Stimulated activated naive CD4-positive, alpha-beta T cell treated with Interleukin-2 at 50 U/mL for 16 hours (primary cell): ENCODE measurements around the gene TEX29.

Experiments used
- DNase-seq: peaks from one replicate; lab custom pipeline; 2025; lab: John Stamatoyannopoulos, UW

Gene TEX29

DNA sequence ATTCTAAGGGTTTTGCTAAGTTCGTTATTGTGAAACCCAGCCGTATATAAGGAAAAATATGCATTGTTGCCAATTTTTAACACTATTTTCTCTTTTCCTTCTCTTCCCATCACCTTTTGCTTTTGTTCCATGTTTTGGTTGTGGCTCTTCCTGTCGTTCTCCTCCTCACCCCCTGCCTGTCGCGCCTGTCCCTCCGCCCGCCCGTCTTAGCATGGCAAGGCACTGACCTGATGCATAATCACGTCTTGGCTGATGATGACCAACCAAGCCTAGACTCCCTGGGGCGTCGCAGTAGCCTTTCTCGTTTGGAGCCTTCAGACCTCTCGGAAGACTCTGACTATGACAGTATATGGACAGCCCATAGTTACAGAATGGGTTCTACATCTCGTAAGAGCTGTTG lies 28.5 kb upstream of the TEX29 start:
- DNase-seq, result no peak

DNA sequence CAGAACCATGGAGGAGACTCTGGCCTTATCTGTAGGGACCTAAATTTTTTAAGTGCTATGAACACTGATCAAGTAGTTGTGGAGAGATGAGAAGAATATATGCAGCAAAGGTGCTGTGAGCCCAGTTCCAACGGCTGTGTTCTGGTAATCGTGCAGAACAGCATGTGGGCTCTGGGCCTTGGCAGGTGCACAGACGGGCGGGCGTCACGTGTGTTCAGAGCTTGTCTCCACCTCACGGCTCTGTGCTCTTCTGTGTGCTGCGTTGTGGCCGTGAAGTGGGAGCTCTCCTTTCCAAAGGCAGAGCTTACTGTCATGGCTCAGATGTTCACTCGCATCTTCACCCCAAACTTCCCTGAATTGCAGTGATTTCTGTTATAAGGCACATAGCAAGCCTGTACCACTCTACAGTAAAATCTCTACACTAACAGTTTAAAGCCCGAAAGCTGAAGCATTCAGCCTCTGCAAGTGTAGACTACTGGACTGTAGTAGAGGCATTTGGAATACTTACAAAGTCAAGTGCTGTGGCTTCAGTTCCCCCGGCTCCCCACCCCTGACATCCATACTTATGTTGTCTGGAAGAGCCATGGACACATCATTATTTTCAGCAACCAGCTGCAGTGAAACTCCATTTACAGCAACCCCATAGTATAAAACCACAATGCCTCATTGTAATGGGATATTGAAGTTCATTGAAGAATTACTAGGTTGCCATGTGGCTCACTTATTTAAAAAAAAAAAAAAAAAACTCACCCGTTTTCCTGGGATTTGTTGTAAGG lies 27.5 kb upstream of the TEX29 start:
- no peak for DNase-seq

DNA sequence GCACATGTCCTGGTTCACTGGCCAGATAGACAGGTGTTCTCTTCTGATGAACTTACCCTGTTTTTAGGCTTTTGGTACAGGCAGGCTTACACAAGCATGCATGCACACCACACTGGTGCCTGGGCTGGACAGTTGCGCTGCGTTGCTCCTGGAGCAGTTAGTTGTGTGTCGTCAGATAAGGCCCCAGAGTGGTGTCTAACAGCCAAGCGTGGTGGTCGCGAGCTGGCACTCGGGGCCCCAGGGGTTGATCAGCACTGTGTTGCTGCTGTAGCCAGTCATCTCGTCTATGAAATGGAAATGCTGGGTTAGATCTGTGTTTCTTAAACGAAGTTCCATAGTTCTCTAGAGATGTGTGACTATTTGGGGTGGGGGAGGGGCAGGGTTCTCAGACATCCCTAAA lies 24.6 kb upstream of the TEX29 start:
- DNase-seq, result no peak

GRCh38 chr13:111296417-111296816 lies 24.0 kb upstream of the TEX29 start:
- DNase-seq, result no peak

- no peak for DNase-seq
Observed at GRCh38 chr13:111298214-111298975, 22.0 kb upstream of the TEX29 start.

- no peak for DNase-seq
Observed at GRCh38 chr13:111302045-111302726, 18.3 kb upstream of the TEX29 start.

GRCh38 chr13:111303559-111303958 lies 16.9 kb upstream of the TEX29 start:
- no peak for DNase-seq

DNA sequence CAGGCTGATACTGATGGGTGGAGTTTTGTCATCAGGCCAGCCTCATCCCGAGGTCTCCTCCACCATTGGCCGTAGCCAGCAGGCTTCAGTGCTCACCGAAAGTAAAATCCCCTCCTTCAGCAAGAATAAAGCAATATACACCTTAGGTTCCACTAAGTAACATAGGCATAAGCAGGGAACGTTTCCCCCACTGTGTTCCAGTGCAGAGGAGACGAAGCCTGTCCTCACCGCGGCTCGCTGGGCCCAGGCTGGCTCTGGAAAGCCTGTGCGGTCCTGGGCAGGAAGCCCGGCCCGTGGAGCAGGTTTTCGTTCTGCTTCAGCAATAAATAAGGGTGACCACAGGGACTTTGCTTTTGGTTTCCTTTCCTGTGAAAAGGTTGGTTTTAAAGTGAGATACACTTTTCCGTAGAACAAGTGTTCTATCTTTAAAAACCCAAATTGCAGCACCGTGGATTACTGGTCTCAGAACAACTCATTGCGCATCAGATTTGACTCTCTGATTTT lies 16.3 kb upstream of the TEX29 start:
- DNase-seq, result no peak

- no peak for DNase-seq
Observed at GRCh38 chr13:111304603-111305289, 15.7 kb upstream of the TEX29 start.

DNA sequence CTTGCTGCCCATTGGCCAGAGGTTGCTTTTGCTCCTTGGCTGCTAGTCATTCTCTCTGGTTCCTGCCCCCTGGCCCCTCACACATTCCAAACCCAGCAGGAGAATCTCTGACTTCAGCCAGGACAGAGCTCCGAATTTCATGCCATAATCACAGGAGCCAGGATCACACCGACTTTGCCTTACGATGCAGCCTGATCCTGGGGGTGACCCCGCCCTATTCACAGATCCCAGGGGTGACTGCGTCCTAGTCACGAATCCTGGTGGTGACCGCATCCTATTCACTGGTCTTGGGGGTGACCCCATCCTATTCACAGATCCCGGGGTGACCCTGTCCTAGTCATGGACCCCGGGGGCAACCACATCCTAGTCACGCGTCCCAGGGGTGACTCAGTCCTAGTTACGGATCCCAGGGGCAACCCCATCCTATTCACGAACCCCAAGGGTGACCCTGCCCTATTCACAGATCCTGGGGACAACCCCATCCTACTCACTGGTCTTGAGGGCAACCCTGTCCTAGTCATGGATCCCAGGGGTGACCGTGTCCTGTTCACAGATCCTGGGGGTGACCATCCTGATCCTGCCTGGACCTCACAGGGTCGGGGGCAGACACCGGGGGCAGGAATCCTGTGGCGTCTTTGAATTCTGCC lies 7.4 kb upstream of the TEX29 start:
- DNase-seq, result no peak

DNA sequence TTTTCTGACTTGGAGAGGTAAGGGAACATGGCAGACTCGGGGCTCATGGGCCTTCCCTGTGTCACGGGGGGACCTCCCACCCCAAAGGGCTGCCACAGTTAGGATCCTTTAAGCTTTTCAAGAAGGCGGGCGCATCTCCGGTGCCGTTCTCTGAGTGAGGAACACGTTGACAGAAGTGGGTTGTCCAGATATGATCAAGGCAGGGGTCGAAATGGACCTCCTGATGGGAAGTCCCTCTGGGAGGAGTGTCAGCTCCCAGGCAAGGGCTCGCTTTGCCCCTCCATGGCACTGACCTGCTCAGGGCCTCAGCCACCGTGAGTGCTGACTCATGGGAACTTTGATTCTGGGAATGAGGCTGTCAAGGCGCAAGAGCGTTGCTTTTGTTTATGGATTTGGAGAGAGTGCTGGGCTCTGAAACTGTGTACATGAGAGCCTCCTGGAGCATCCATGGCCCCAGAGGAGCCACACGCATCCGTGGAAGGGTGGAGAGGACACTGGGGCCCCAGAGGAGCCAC lies 6.5 kb upstream of the TEX29 start:
- no peak for DNase-seq

- no peak for DNase-seq
Observed at GRCh38 chr13:111314852-111315251, 5.6 kb upstream of the TEX29 start.

DNA sequence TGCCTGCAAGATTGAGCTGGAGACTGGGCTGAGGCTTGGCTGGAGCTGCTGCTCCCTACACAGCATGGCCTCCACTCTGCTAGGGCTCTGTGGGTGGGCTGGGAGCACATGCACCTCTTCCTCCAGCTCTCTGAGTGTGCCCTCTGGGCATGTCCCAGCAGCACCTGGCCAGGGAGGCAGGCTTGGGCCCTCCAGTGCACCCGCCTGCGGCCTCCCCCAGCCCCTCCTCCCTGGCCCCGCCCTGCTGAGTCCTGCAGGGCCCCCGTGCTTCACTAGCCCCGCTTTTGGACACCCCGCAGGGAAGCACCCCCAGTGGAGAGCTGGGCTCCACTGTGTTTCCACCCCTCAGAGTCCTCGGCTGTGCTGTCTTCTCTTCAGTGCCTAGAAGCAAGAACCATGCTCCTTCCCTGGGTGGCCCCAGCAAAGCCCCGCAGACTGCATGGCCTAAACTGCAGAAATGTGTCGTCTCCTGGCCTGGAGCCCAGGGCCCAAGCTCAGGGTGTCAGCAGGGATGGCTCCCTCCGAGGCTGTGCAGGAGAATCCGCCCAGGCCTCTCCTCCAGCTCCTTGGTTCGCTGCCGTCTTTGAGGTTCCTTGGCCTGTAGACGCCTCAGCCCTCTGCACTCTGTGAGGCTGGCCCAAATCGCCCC lies 5.0 kb upstream of the TEX29 start:
- DNase-seq, result no peak

- DNase-seq, result no peak
Observed at GRCh38 chr13:111316161-111316730, 4.2 kb upstream of the TEX29 start.

GRCh38 chr13:111317042-111317550 lies 3.3 kb upstream of the TEX29 start:
- no peak for DNase-seq

DNA sequence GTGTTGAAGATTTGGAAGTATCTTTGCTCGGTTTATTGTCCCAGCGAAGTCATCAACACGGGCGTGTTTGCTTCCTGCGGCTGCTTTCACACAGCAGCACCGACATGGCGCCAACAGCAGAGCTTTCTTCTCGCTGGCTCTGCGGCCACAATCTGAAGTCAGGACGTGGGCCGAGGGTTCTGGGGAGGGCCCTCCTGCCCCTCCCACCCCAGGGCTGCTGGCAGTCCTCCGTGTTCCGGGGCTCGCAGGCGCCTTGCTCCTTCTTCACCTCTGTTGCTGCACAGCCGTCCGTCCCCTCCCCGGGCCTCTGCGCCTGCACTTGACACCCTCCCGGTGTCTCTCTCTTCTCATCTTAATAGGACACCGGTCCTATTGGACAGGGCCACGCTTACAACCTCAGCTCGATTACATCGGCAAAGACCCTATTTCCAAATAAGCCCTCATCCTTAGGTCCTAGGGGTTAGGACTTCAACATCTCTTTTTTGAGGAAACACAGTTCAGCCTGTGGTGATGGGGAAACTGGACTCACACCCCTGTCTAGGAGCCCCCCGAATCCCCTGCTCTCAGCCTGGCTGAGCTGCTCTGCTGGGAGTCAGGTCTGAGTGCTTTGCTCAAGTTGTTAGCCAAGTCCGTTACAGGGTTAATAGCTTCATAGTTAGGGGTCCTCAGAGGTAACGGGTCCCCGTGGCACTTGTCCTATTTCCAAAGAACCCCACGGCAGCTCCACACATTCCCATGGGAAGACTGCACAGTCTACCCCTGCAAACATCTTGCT lies 2.7 kb upstream of the TEX29 start:
- DNase-seq, result no peak

GRCh38 chr13:111318386-111318785 lies 2.1 kb upstream of the TEX29 start:
- DNase-seq, result no peak

DNA sequence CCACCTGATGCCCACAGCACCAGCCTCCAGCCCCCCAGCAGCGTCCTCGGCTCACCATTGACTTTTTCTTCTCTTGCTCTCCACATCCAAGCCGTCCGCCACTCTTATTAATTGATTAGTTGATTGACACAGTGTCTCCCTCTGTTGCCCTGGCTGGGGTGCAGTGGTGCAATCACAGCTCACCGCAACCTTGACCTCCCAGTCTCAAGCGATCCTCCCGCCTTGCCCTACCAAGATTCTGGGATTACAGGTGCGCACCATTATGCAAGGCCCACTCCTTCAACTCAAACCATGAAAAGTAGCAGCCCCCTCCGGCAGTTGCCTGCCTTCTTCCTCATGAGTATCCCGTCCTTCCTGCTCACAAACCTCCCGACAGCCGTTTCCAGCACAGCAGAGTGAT lies 921 bp upstream of the TEX29 start:
- DNase-seq, result no peak
